Keratinocyte (primary cell): Measurements from ENCODE around the gene MARVELD1.

Source experiments
- CTCF ChIP-seq, 3 experiments: IDR thresholded peaks in 1 of 3; conservative IDR thresholded peaks in 1 of 3; optimal IDR thresholded peaks in 1 of 3; 2 replicates in 2 of 3; 3 replicates in 1 of 3; pipeline versions ENCODE3 to v1.5.1; 2011; ENCODE audit warnings: low read length in 3 of 3, mild to moderate bottlenecking in 3 of 3, moderate library complexity in 2 of 3, control low read depth in 1 of 3, inconsistent platforms in 1 of 3; ENCODE audit not compliant: insufficient read depth in 2 of 3; ENCODE audit errors: extremely low read depth in 1 of 3
- EZH2 ChIP-seq: IDR thresholded peaks from one replicate; pipeline ENCODE4 v1.6.1; 2012; ENCODE audit warnings: inconsistent platforms, mild to moderate bottlenecking, low read length, moderate library complexity

DNA sequence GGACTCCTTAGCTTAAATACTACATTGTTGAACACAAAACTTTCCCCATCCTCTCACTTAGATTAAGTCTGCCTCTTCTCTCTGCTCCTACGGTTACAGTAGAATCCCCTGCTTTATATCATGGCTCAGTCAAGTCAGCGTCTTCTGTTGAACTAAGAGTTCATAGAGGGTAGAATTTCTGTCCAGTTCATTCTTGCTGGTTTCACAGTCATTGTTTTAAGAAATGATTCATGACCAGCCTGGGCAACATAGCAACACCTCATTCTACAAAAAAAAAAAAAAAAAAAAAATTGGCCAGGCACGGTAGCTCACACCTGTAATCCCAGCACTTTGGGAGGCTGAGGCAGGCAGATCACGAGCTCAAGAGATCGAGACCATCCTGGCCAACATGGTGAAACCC, 19.7 kb downstream of the MARVELD1 start:
- TF ChIP-seq CTCF (optimal IDR thresholded peaks at IDR 0.05 in 1 of 3, IDR thresholded peaks at IDR 0.05 in 1 of 3, conservative IDR thresholded peaks at IDR 0.05 in 1 of 3; ENCODE audit: extremely low read depth in 1 of 3, insufficient read depth in 2 of 3, low read length in 3 of 3) (no peak), EZH2 (no peak)
